HepG2 (cell line): ENCODE measurements around the gene AGAP3. TPM values are rescaled to one million over a fixed set of nuclear protein-coding genes. Genes with fewer than 3 reads are reported as not detected.
"Not testable (repeated sequence)": the region's sequence is repeated elsewhere in the genome, so short reads cannot be mapped to it uniquely, and the experiment has no call there.

ENCODE experiments used
- ATAC-seq: fragments of 200-7000 bp; cut with Tn5 transposase; 3 replicates; pipeline ENCODE4 v1.9.1; 2020; ENCODE audit warnings: mild to moderate bottlenecking, moderate library complexity
- BruUV-seq: library from RNA; stranded (reverse); fragments of 400-500 nt; replicated peaks from 2 replicates; lab custom pipeline; 2021; lab: Mats Ljungman, UMichigan
- CTCF ChIA-PET: fragments of 300-600 bp; formaldehyde crosslinking; extraction: SDS; loops from one replicate; lab custom pipeline; 2021; ENCODE audit warnings: low total read pairs, inconsistent platforms, low intra/inter-chr PET ratio; lab: Yijun Ruan, JAX
- POLR2A ChIA-PET: fragments of 350-600 bp; sonication (Branson Sonifier 250); formaldehyde crosslinking; loops from one replicate; lab custom pipeline; 2020; ENCODE audit warnings: antibody characterized with exemption, inconsistent platforms; lab: Yijun Ruan, JAX
- DNase-seq: peaks from one replicate; pipeline ENCODE4 v3.0.0-alpha.2; 2015; ENCODE audit warnings: low spot score
- FAIRE-seq: peaks from 3 replicates; lab custom pipeline; 2011; peaks lifted over from hg19 to GRCh38; lab: Jason Lieb, UNC
- H2AFZ ChIP-seq: one replicate; pipeline ENCODE4 v1.6.1; 2011; ENCODE audit warnings: low read length, inconsistent platforms
- H3K27ac ChIP-seq: fragments of 300-600 bp; 3 replicates; pipeline ENCODE4 v1.8.0; 2011; ENCODE audit warnings: mixed run types, mild to moderate bottlenecking, mixed read lengths, low read length, inconsistent platforms; ENCODE audit not compliant: insufficient read depth; ENCODE audit errors: extremely low read length
- H3K27me3 ChIP-seq, 2 experiments: fragments of 200-600 bp in 1 of 2; 2 replicates in 1 of 2; 3 replicates in 1 of 2; pipeline versions ENCODE4 v1.6.0 to v1.8.0; 2011; ENCODE audit warnings: low read length in 2 of 2, mild to moderate bottlenecking in 2 of 2, moderate library complexity in 2 of 2, inconsistent platforms in 1 of 2; ENCODE audit not compliant: insufficient read depth in 2 of 2, control insufficient read depth in 1 of 2
- H3K36me3 ChIP-seq, 2 experiments: fragments of 200-600 bp in 1 of 2; replicated peaks in 1 of 2; 2 replicates in 1 of 2; 3 replicates in 1 of 2; pipeline versions ENCODE4 v1.5.1 to v1.8.0; 2011; ENCODE audit warnings: low read length in 2 of 2, inconsistent platforms in 1 of 2; ENCODE audit not compliant: insufficient read depth in 2 of 2, control insufficient read depth in 1 of 2
- H3K4me1 ChIP-seq: 2 replicates; pipeline ENCODE4 v1.5.1; 2012; ENCODE audit warnings: low read length, inconsistent platforms; ENCODE audit not compliant: insufficient read depth
- H3K4me2 ChIP-seq: 2 replicates; pipeline ENCODE4 v1.6.0; 2011; ENCODE audit warnings: low read depth, low read length, inconsistent platforms
- H3K4me3 ChIP-seq, 3 experiments: fragments of 200-600 bp in 1 of 3; sonication (generic), shearing (Covaris generic) in 1 of 3; replicated peaks in 1 of 3; 2 replicates each; pipeline ENCODE4 v1.5.1; 2011 to 2016; ENCODE audit warnings: low read length in 3 of 3, inconsistent platforms in 2 of 3, low read depth in 2 of 3, mild to moderate bottlenecking in 2 of 3, control low read depth in 1 of 3, mixed read lengths in 1 of 3; ENCODE audit not compliant: insufficient read depth in 1 of 3
- H3K79me2 ChIP-seq: one replicate; pipeline ENCODE4 v1.6.1; 2011; ENCODE audit warnings: low read length, inconsistent platforms; ENCODE audit not compliant: insufficient read depth
- H3K9ac ChIP-seq: 2 replicates; pipeline ENCODE4 v1.6.0; 2011; ENCODE audit warnings: mild to moderate bottlenecking, low read depth, low read length, inconsistent platforms; ENCODE audit not compliant: insufficient read depth
- H3K9me3 ChIP-seq: 2 replicates; pipeline ENCODE4 v1.5.1; 2012; ENCODE audit warnings: mild to moderate bottlenecking, low read length
- H4K20me1 ChIP-seq: 2 replicates; pipeline ENCODE4 v1.6.0; 2011; ENCODE audit warnings: inconsistent platforms, mild to moderate bottlenecking, low read length, moderate library complexity; ENCODE audit not compliant: insufficient read depth
- CHD4 ChIP-seq: fragments of 200-600 bp; sonication (generic); IDR thresholded peaks from 2 replicates; pipeline ENCODE4 v1.7.0; 2017; ENCODE audit warnings: mild to moderate bottlenecking, low read length, borderline replicate concordance
- CREB3 ChIP-seq: sonication (generic); formaldehyde crosslinking; IDR thresholded peaks from 2 replicates; pipeline ENCODE4 v1.5.0; 2020; ENCODE audit warnings: missing genetic modification reagents
- FOXP1 ChIP-seq, 2 experiments: fragments of 450-650 bp in 1 of 2; IDR thresholded peaks; 2 replicates each; pipeline ENCODE4 v1.6.1; 2017 to 2018; ENCODE audit warnings: antibody characterized with exemption in 1 of 2
- IRF2 ChIP-seq: IDR thresholded peaks from 2 replicates; pipeline ENCODE4 v1.6.1; 2018; ENCODE audit warnings: missing genetic modification reagents, missing compliant biosample characterization
- MAX ChIP-seq: IDR thresholded peaks from 2 replicates; pipeline ENCODE4 v1.6.1; 2012; ENCODE audit warnings: inconsistent platforms
- SIX4 ChIP-seq: sonication (generic); formaldehyde crosslinking; IDR thresholded peaks from 2 replicates; pipeline ENCODE4 v1.4.0; 2020; ENCODE audit warnings: missing genetic modification reagents
- ZNF143 ChIP-seq: sonication (generic); formaldehyde crosslinking; IDR thresholded peaks from 2 replicates; pipeline ENCODE4 v1.4.0; 2020; ENCODE audit warnings: missing genetic modification reagents
- ZNF205 ChIP-seq: IDR thresholded peaks from 2 replicates; pipeline ENCODE4 v1.6.1; 2018; ENCODE audit warnings: missing biosample characterization, missing genetic modification reagents
- ZNF563 ChIP-seq: sonication (generic); formaldehyde crosslinking; IDR thresholded peaks from 2 replicates; pipeline ENCODE4 v1.8.0; 2022; ENCODE audit warnings: mild to moderate bottlenecking, moderate library complexity, missing genetic modification reagents
- WGBS: methylation state at CpG from one replicate; pipeline ENCODE4 v1.1.6; 2017; ENCODE audit warnings: low lambda C conversion rate; 5-methylcytosine and 5-hydroxymethylcytosine counted together
- in situ Hi-C: cut with HindIII; loops from 2 replicates; pipeline ENCODE4 v1.10.0; 2017; ENCODE audit warnings: low pct_unique_long_range_greater_than_20kb; ENCODE audit not compliant: extremely low pct_ligation_motif_present
- intact Hi-C: fragments of 100-400 bp; cut with micrococcal nuclease; formaldehyde crosslinking; loops from one replicate; pipeline ENCODE4 v1.10.0; 2022; ENCODE audit not compliant: unreplicated experiment
- polyA plus RNA-seq, 8 experiments: library from polyadenylated mRNA; depleted of rRNA in 3 of 8; stranded (reverse) in 7 of 8; unstranded in 1 of 8; fragments of >200 nt; fragmentation: Illumina TruSeq in 4 of 8; extraction: Trizol in 4 of 8; gene quantifications; 2 replicates each; pipeline versions ENCODE4 v1.2.1 to v1.2.3, GENCODE V29; 2011 to 2016; ENCODE audit warnings: low read depth in 4 of 8, missing spikeins in 1 of 8, mixed read lengths in 1 of 8; ENCODE audit not compliant: insufficient read depth in 1 of 8
- total RNA-seq, 5 experiments: library from RNA; depleted of rRNA; stranded (reverse); fragments of >200 nt; fragmentation: Illumina TruSeq; extraction: Trizol; gene quantifications; 2 replicates each; pipeline ENCODE4 v1.2.3, GENCODE V29; 2016; ENCODE audit warnings: low read depth in 1 of 5

The AGAP3 gene
- total and polyA plus RNA-seq, 2 of the 13 experiments (the other 11 are each of a cell fraction or from before 2014, with no cell fraction given): 31.3 to 61.4 TPM

- Histone ChIP-seq H3K4me3 (no peak overlapping the region), H3K4me2 (no peak overlapping the region), H2AFZ (no peak overlapping the region), H3K27me3 (no peaks in the 10 kb centered on the region), H4K20me1 (no peaks in the 10 kb centered on the region), H3K27ac (no peak overlapping the region), H3K79me2 (no peaks in the 10 kb centered on the region), H3K9me3 (no peaks in the 10 kb centered on the region), H3K36me3 (no peaks in the 10 kb centered on the region), H3K9ac (no peak overlapping the region), H3K4me1 (peaks cover 14% of the 10 kb centered on the region)
- intact Hi-C loops (no loop called here), in situ Hi-C loops (no loop called here)
- BruUV-seq: no TSS peak
- DNase-seq (no peak), FAIRE-seq (no peak), ATAC-seq (no peak)
- POLR2A ChIA-PET: no interaction called here
- CTCF ChIA-PET: no interaction called here
- 88% methylated on average over 15 of the region's 30 CpGs for WGBS
- TF ChIP-seq ZNF563 (CRISPR knock-in tag): no peak
- TF ChIP-seq CHD4: no peak
- no peak for TF ChIP-seq IRF2 (CRISPR knock-in tag)
- no peak for TF ChIP-seq ZNF205 (CRISPR knock-in tag)
- TF ChIP-seq CREB3 (CRISPR knock-in tag): no peak
- no peak for TF ChIP-seq MAX
- no peak for TF ChIP-seq FOXP1 (IDR thresholded peaks at IDR 0.05)
- no peak for TF ChIP-seq FOXP1 (CRISPR knock-in tag; IDR thresholded peaks at IDR 0.05)
- TF ChIP-seq SIX4 (CRISPR knock-in tag): no peak
- no peak for TF ChIP-seq ZNF143 (CRISPR knock-in tag)
Measured at GRCh38 chr7:151040616-151041375, 45.5 kb upstream of the AGAP3 start.

DNA sequence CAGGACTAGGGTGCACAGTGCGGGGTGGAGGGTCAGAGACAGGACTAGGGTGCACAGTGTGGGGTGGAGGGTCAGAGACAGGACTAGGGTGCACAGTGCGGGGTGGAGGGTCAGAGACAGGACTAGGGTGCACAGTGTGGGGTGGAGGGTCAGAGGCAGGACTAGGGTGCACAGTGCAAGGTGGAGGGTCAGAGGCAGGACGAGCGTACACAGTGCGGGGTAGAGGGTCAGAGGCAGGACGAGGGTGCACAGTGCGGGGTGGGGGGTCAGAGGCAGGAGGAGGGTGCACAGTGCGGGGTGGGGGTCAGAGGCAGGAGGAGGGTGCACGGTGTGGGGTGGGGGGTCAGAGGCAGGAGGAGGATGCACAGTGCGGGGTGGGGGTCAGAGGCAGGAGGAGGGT lies 42.8 kb upstream of the AGAP3 start:
- ATAC-seq, CTCF ChIA-PET, H3K9ac ChIP-seq, H3K9me3 ChIP-seq, H2AFZ ChIP-seq, H3K36me3 ChIP-seq, H3K4me3 ChIP-seq, BruUV-seq, intact Hi-C loops, in situ Hi-C loops, POLR2A ChIA-PET, H3K27me3 ChIP-seq, H3K27ac ChIP-seq, H4K20me1 ChIP-seq, H3K4me2 ChIP-seq, DNase-seq, FAIRE-seq, H3K79me2 ChIP-seq: not testable (repeated sequence)
- H3K4me1 ChIP-seq: peaks cover 14% of the 10 kb centered on the region
- 86% methylated on average over 10 of the region's 10 CpGs for WGBS
